Measurements from ENCODE around the gene KLHDC4. TPM values are rescaled to one million over a fixed set of nuclear protein-coding genes. Genes with fewer than 3 reads are reported as not detected.

Gene KLHDC4
- total and polyA plus RNA-seq, 2 donors from 2014 or later = 25.0 to 42.2 TPM

DNA sequence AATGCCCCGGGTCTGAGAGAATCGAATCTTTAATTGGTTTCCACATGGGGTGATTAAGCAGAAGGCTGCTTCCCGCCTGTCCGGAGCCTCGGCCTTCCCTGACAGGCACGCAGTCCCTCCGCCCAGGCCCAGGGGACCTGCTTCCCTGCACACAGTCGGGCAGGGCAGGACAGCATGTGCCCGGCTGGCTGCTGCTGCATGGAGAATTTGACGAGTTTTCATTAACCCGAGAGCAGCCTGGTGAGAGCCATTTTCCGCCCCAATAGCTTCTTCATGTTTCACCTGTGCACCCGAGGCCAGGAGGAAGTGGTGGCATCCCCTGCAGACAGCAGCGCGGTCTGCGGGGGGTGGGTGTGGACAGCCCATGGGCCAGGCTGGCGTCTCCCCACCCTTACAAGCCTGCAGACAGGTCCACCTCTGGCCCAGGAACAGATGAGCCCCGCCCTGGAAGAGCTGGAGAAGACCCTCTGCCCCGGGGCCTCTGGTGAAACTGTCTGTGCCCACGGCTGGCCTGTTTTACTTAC lies 67.0 kb downstream of the KLHDC4 start:
- intact Hi-C loops (cut with DNase I) = no loop called here
- H3K36me3 ChIP-seq (ENCODE audit: control insufficient read depth in 2 of 3, insufficient read depth in 3 of 3, low read length in 3 of 3) = peaks cover 0 to 4% (median 0%) of the 10 kb centered on the region in 3 donors

DNA sequence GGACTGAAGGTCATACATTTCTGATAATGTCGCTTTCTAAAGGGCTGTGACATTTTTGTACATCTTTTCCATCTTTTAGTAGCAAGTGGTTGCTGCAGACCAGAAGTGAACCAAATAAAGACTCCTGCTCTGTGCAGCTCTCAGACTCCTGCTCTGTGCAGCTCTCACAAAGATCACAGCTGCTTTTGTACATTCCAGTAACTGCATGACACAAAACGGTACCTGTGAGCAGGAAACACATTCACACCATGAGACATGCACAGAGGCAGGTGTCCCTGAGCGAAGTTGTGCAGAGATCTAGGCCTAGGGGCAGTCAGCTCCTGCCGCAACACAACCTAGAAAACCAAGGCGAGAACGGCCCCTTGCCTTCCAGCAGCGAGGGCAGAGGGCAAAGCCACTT lies 67.5 kb downstream of the KLHDC4 start:
- intact Hi-C loops (cut with DNase I) = no loop called here
- H3K36me3 ChIP-seq (ENCODE audit: control insufficient read depth in 2 of 3, insufficient read depth in 3 of 3, low read length in 3 of 3) = peaks cover 0 to 4% (median 0%) of the 10 kb centered on the region in 3 donors
- no peak for DNase-seq

More for the DNA sequence above, 67.0 kb downstream of the KLHDC4 start:
- Histone ChIP-seq H3K4me3 (ENCODE audit: low read length in 3 of 3) (no peak overlapping the region), H3K9ac (ENCODE audit: low read length in 3 of 3) (no peak overlapping the region), H3K4me1 (ENCODE audit: control insufficient read depth in 2 of 3, insufficient read depth in 2 of 3, low read depth in 1 of 3, low read length in 3 of 3) (peaks cover 0 to 2% (median 0%) of the 10 kb centered on the region in 3 donors), H3K27ac (ENCODE audit: low read depth in 2 of 2, low read length in 2 of 2) (no peak overlapping the region), H3K27me3 (ENCODE audit: control insufficient read depth, insufficient read depth, low read length) (no peaks in the 10 kb centered on the region), H3K9me3 (ENCODE audit: control insufficient read depth in 2 of 3, insufficient read depth in 1 of 3, low read length in 3 of 3) (no peaks in the 10 kb centered on the region)
- FAIRE-seq (no peak), DNase-seq (peak in 1 of 5 donors; percentile 41)
- TF ChIP-seq, protein P1, sequence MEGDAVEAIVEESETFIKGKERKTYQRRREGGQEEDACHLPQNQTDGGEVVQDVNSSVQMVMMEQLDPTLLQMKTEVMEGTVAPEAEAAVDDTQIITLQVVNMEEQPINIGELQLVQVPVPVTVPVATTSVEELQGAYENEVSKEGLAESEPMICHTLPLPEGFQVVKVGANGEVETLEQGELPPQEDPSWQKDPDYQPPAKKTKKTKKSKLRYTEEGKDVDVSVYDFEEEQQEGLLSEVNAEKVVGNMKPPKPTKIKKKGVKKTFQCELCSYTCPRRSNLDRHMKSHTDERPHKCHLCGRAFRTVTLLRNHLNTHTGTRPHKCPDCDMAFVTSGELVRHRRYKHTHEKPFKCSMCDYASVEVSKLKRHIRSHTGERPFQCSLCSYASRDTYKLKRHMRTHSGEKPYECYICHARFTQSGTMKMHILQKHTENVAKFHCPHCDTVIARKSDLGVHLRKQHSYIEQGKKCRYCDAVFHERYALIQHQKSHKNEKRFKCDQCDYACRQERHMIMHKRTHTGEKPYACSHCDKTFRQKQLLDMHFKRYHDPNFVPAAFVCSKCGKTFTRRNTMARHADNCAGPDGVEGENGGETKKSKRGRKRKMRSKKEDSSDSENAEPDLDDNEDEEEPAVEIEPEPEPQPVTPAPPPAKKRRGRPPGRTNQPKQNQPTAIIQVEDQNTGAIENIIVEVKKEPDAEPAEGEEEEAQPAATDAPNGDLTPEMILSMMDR (IDR thresholded peaks at IDR 0.05; ENCODE audit: borderline replicate concordance, extremely low read depth, insufficient read depth) = no peak

DNA sequence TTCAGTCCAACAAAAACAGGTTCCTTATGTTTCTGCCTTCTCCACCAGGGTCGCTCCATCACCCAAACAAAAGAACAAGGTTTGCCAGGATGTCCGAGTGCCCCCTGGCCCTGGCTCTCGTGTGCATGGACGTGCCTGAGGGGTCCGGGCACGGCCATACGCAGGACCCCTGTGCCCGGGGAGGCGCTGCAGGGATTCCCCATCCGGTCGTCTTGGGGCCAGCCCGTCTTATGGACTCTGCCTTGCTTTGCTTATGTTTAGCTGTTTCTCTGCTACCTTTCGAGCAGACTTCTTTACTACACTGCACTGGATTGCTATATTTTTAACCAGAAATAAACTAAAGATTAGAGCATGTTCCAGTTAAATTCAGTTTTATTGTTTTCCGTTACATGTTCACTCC lies 68.0 kb downstream of the KLHDC4 start:
- H3K27me3 ChIP-seq (ENCODE audit: control insufficient read depth, insufficient read depth, low read length) = no peaks in the 10 kb centered on the region
- H3K9ac ChIP-seq (ENCODE audit: low read length in 3 of 3) = no peak overlapping the region
- no peak for DNase-seq
- no peak overlapping the region for H3K4me3 ChIP-seq (ENCODE audit: low read length in 3 of 3)
- peaks cover 0 to 4% (median 0%) of the 10 kb centered on the region in 3 donors for H3K36me3 ChIP-seq (ENCODE audit: control insufficient read depth in 2 of 3, insufficient read depth in 3 of 3, low read length in 3 of 3)
- TF ChIP-seq, protein P1 (IDR thresholded peaks at IDR 0.05; ENCODE audit: borderline replicate concordance, extremely low read depth, insufficient read depth) = no peak
- FAIRE-seq = no peak
- peaks cover 0 to 2% (median 0%) of the 10 kb centered on the region in 3 donors for H3K4me1 ChIP-seq (ENCODE audit: control insufficient read depth in 2 of 3, insufficient read depth in 2 of 3, low read depth in 1 of 3, low read length in 3 of 3)
- H3K9me3 ChIP-seq (ENCODE audit: control insufficient read depth in 2 of 3, insufficient read depth in 1 of 3, low read length in 3 of 3) = no peaks in the 10 kb centered on the region
- intact Hi-C loops (cut with DNase I) = no loop called here
- no peak overlapping the region for H3K27ac ChIP-seq (ENCODE audit: low read depth in 2 of 2, low read length in 2 of 2)

More for the DNA sequence above, 67.5 kb downstream of the KLHDC4 start:
- no peak overlapping the region for H3K27ac ChIP-seq (ENCODE audit: low read depth in 2 of 2, low read length in 2 of 2)
- H3K4me1 ChIP-seq (ENCODE audit: control insufficient read depth in 2 of 3, insufficient read depth in 2 of 3, low read depth in 1 of 3, low read length in 3 of 3) = peaks cover 0 to 2% (median 0%) of the 10 kb centered on the region in 3 donors
- H3K27me3 ChIP-seq (ENCODE audit: control insufficient read depth, insufficient read depth, low read length) = no peaks in the 10 kb centered on the region
- no peak for FAIRE-seq
- H3K4me3 ChIP-seq (ENCODE audit: low read length in 3 of 3) = no peak overlapping the region
- TF ChIP-seq, protein P1 (IDR thresholded peaks at IDR 0.05; ENCODE audit: borderline replicate concordance, extremely low read depth, insufficient read depth) = no peak
- no peaks in the 10 kb centered on the region for H3K9me3 ChIP-seq (ENCODE audit: control insufficient read depth in 2 of 3, insufficient read depth in 1 of 3, low read length in 3 of 3)
- H3K9ac ChIP-seq (ENCODE audit: low read length in 3 of 3) = no peak overlapping the region
